Hepatocyte (in vitro differentiated cells): ENCODE results near the gene MYBPC1.
"Not testable (repeated sequence)": the region's sequence is repeated elsewhere in the genome, so short reads cannot be mapped to it uniquely, and the experiment has no call there.

ENCODE experiments used
- CTCF ChIP-seq: fragments of 200-600 bp; sonication (generic); IDR thresholded peaks from 2 replicates; pipeline ENCODE4 v1.5.1; 2016; ENCODE audit warnings: antibody characterized with exemption, mild to moderate bottlenecking; ENCODE audit not compliant: poor library complexity
- EZH2 ChIP-seq: fragments of 200-600 bp; sonication (generic); IDR thresholded peaks from 2 replicates; pipeline ENCODE4 v1.6.1; 2016; ENCODE audit warnings: antibody characterized with exemption, mild to moderate bottlenecking, borderline replicate concordance

- not testable (repeated sequence) for TF ChIP-seq CTCF, EZH2
Measured at GRCh38 chr12:101660662-101661061, 65.9 kb downstream of the MYBPC1 start.
